ENCODE results near the gene PTCD3. TPM values are rescaled to one million over a fixed set of nuclear protein-coding genes. Genes with fewer than 3 reads are reported as not detected.

Gene PTCD3
- polyA plus RNA-seq, 1 donor (not counting 4 experiments of a cell fraction or from before 2014, with no cell fraction given): 93.1 TPM

GRCh38 chr2:86124683-86125082 is 18.6 kb downstream of the PTCD3 start:
- no peak for DNase-seq (ENCODE audit: low read depth, low spot score)
- H3K4me2 ChIP-seq (ENCODE audit: control insufficient read depth, extremely low read depth, insufficient read depth, low read depth, low read length): no peak overlapping the region
- no peaks in the 10 kb centered on the region for H3K9me1 ChIP-seq (ENCODE audit: control insufficient read depth, extremely low read depth, insufficient read depth, low read length)
- H3K27me3 ChIP-seq (ENCODE audit: control insufficient read depth, extremely low read depth, insufficient read depth, low read length): no peaks in the 10 kb centered on the region
- H3K4me3 ChIP-seq (ENCODE audit: control insufficient read depth in 2 of 3, extremely low read depth in 1 of 3, insufficient read depth in 2 of 3, low read depth in 1 of 3, low read length in 3 of 3): no peak overlapping the region
- dilution Hi-C loops (cut with MboI; ENCODE audit: extremely low pct_ligation_motif_present, low sequenced_read_pairs): no loop called here
- no peaks in the 10 kb centered on the region for H3K79me2 ChIP-seq (ENCODE audit: control insufficient read depth, insufficient read depth, low read length)
- no peak overlapping the region for H3K27ac ChIP-seq (ENCODE audit: control insufficient read depth, insufficient read depth, low read length)
- TF ChIP-seq EZH2 (IDR thresholded peaks at IDR 0.05; ENCODE audit: low read length) (no peak), CTCF (optimal IDR thresholded peaks at IDR 0.05 in 1 of 3, IDR thresholded peaks at IDR 0.05 in 1 of 3, conservative IDR thresholded peaks at IDR 0.05 in 1 of 3; ENCODE audit: extremely low read depth in 1 of 3, insufficient read depth in 2 of 3, low read length in 3 of 3) (no peak)
- H3K9me3 ChIP-seq (ENCODE audit: control insufficient read depth, low read depth, low read length): no peaks in the 10 kb centered on the region
- no peak overlapping the region for H3K9ac ChIP-seq (ENCODE audit: control insufficient read depth, extremely low read depth, insufficient read depth, low read length)
- H2AFZ ChIP-seq (ENCODE audit: control insufficient read depth, low read length): no peak overlapping the region
- H3K36me3 ChIP-seq (ENCODE audit: control insufficient read depth in 2 of 2, extremely low read depth in 1 of 2, insufficient read depth in 2 of 2, low read length in 2 of 2): peaks cover 40 to 45% of the 10 kb centered on the region in 2 experiments
- no peaks in the 10 kb centered on the region for H4K20me1 ChIP-seq (ENCODE audit: control insufficient read depth, extremely low read depth, insufficient read depth, low read length)
- FAIRE-seq: no peak
- no peaks in the 10 kb centered on the region for H3K4me1 ChIP-seq (ENCODE audit: control insufficient read depth, extremely low read depth, insufficient read depth, low read length)

DNA sequence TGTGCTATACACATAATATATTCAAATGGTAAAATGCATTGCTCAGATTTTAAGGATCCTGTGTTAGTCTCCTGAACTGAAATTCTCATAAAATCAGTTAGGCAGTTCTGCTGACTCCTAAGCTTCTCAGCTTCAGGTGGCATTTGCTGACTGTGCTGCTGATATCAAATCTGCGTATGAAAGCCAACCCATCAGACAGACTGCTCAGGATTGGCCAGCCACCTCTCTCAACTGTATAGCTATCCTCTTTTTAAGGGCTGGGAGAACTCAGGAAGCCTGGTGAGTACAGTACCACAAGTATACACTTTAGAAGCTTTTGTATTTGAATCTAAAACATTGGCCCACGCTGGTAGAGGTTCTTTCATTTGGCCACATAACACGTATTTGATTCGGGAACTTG is 28.7 kb downstream of the PTCD3 start:
- no peak for FAIRE-seq
- dilution Hi-C loops (cut with MboI; ENCODE audit: extremely low pct_ligation_motif_present, low sequenced_read_pairs): no loop called here

More for the DNA sequence above, 28.7 kb downstream of the PTCD3 start:
- TF ChIP-seq EZH2 (IDR thresholded peaks at IDR 0.05; ENCODE audit: low read length) (no peak), CTCF (optimal IDR thresholded peaks at IDR 0.05 in 1 of 3, IDR thresholded peaks at IDR 0.05 in 1 of 3, conservative IDR thresholded peaks at IDR 0.05 in 1 of 3; ENCODE audit: extremely low read depth in 1 of 3, insufficient read depth in 2 of 3, low read length in 3 of 3) (no peak)
- Histone ChIP-seq H3K79me2 (ENCODE audit: control insufficient read depth, insufficient read depth, low read length) (no peaks in the 10 kb centered on the region), H3K27me3 (ENCODE audit: control insufficient read depth, extremely low read depth, insufficient read depth, low read length) (no peaks in the 10 kb centered on the region), H3K36me3 (ENCODE audit: control insufficient read depth in 2 of 2, extremely low read depth in 1 of 2, insufficient read depth in 2 of 2, low read length in 2 of 2) (peaks cover 30 to 60% of the 10 kb centered on the region in 2 experiments), H3K9ac (ENCODE audit: control insufficient read depth, extremely low read depth, insufficient read depth, low read length) (no peak overlapping the region), H3K4me1 (ENCODE audit: control insufficient read depth, extremely low read depth, insufficient read depth, low read length) (no peaks in the 10 kb centered on the region), H2AFZ (ENCODE audit: control insufficient read depth, low read length) (no peak overlapping the region), H3K27ac (ENCODE audit: control insufficient read depth, insufficient read depth, low read length) (no peak overlapping the region), H3K4me2 (ENCODE audit: control insufficient read depth, extremely low read depth, insufficient read depth, low read depth, low read length) (no peak overlapping the region), H4K20me1 (ENCODE audit: control insufficient read depth, extremely low read depth, insufficient read depth, low read length) (no peaks in the 10 kb centered on the region), H3K9me3 (ENCODE audit: control insufficient read depth, low read depth, low read length) (no peaks in the 10 kb centered on the region), H3K9me1 (ENCODE audit: control insufficient read depth, extremely low read depth, insufficient read depth, low read length) (no peaks in the 10 kb centered on the region), H3K4me3 (ENCODE audit: control insufficient read depth in 2 of 3, extremely low read depth in 1 of 3, insufficient read depth in 2 of 3, low read depth in 1 of 3, low read length in 3 of 3) (no peak overlapping the region)
- no peak for DNase-seq (ENCODE audit: low read depth, low spot score)

Data from keratinocyte (primary cell).